Bronchial epithelial cell (primary cell): ENCODE results near the gene CSNK1E. TPM values are rescaled to one million over a fixed set of nuclear protein-coding genes. Genes with fewer than 3 reads are reported as not detected.

Source experiments
- DNase-seq: peaks from one replicate; pipeline ENCODE4 v3.0.0-alpha.2; 2010; ENCODE audit warnings: low read depth
- FAIRE-seq: peaks from 2 replicates; lab custom pipeline; 2011; peaks lifted over from hg19 to GRCh38; lab: Jason Lieb, UNC
- H3K27me3 ChIP-seq: 2 replicates; pipeline ENCODE4 v1.5.1; 2011; ENCODE audit warnings: low read length; ENCODE audit not compliant: control insufficient read depth, insufficient read depth
- H3K36me3 ChIP-seq: 2 replicates; pipeline ENCODE4 v1.5.1; 2011; ENCODE audit warnings: low read length; ENCODE audit not compliant: control insufficient read depth, insufficient read depth
- H3K4me3 ChIP-seq: 2 replicates; pipeline ENCODE4 v1.5.1; 2011; ENCODE audit warnings: mild to moderate bottlenecking, low read depth, low read length, control low read depth
- total RNA-seq: library from RNA; depleted of rRNA; stranded (reverse); fragments of >200 nt; gene quantifications from 2 replicates; pipeline ENCODE4 v1.2.1, GENCODE V29; 2014
- TF ChIP-seq, protein P1 (sequence below): IDR thresholded peaks from 2 replicates; pipeline ENCODE4 v1.5.1; 2011; ENCODE audit warnings: mild to moderate bottlenecking, moderate library complexity, low read length, control low read depth, inconsistent platforms; ENCODE audit not compliant: insufficient read depth, severe bottlenecking

The CSNK1E gene
- total RNA-seq, 1 donor from 2014 or later: 181 TPM

DNA sequence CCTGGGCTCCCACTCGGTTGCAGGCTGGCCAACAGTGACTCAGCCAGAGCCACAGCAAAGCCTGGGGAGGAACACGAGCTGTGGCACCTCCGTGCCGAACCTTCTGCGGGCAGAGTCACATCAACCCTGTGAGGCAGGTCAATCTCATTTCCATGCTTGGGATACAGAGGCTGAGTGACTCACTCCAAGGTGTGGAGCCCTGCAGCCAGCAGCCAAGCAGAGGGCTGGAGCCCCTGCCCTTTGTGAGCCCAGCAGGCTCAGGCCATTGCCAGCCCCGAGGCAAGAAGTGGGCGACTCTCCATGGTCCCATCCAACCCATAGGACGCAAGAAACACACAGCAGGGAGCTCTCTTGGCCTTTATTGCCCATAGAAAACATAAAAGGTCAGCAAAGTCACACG lies 21.4 kb downstream of the CSNK1E start:
- TF ChIP-seq, protein P1, sequence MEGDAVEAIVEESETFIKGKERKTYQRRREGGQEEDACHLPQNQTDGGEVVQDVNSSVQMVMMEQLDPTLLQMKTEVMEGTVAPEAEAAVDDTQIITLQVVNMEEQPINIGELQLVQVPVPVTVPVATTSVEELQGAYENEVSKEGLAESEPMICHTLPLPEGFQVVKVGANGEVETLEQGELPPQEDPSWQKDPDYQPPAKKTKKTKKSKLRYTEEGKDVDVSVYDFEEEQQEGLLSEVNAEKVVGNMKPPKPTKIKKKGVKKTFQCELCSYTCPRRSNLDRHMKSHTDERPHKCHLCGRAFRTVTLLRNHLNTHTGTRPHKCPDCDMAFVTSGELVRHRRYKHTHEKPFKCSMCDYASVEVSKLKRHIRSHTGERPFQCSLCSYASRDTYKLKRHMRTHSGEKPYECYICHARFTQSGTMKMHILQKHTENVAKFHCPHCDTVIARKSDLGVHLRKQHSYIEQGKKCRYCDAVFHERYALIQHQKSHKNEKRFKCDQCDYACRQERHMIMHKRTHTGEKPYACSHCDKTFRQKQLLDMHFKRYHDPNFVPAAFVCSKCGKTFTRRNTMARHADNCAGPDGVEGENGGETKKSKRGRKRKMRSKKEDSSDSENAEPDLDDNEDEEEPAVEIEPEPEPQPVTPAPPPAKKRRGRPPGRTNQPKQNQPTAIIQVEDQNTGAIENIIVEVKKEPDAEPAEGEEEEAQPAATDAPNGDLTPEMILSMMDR: no peak
- H3K4me3 ChIP-seq: no peak overlapping the region
- no peak for FAIRE-seq
- no peaks in the 10 kb centered on the region for H3K27me3 ChIP-seq
- H3K36me3 ChIP-seq: peaks cover 78% of the 10 kb centered on the region
- no peak for DNase-seq

DNA sequence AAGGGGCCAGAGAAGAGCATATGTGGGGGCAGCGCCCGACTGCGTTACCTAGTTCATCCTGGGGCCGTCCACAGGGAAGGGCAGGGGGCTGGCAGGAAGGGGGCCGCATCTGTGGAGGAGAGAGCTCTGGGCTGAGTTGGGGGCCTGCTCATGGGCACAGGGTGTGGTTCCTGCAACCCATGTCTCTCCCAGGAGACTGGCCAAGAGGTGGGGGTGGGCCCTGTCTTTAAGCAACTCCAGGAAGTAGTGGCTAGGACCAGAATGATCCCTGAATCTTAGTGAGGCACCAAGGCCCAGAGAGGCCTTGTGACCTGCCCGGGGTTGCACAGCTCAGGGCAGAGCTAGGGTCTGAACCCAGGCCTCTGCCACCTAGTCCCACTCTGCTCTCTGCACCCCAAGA lies 21.9 kb downstream of the CSNK1E start:
- TF ChIP-seq, protein P1: no peak
- DNase-seq: no peak
- no peaks in the 10 kb centered on the region for H3K27me3 ChIP-seq
- FAIRE-seq: no peak
- no peak overlapping the region for H3K4me3 ChIP-seq
- H3K36me3 ChIP-seq: peaks cover 77% of the 10 kb centered on the region

DNA sequence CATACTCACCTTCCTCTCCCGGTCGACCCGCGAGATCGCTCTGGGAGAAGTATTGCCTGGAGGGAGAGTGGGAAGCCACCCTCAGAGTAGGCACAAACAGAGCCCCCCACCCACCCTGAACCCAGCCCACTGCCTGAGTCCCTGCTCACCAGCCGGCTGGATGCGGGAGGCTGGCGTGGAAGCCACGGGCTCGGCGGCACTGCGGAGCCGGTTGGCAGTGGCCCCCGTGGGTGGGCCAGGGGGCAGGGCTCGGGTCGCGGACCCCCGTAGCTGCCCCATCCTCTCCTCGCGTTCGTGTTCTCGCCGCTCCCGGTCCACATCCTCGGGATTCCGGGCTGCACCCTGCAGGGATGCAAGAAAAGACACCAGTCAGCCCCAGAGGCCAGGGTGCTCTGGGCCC lies 23.0 kb downstream of the CSNK1E start:
- TF ChIP-seq, protein P1: no peak
- FAIRE-seq (no peak), DNase-seq (no peak)
- H3K36me3 ChIP-seq: peaks cover 74% of the 10 kb centered on the region
- no peak overlapping the region for H3K4me3 ChIP-seq
- H3K27me3 ChIP-seq: no peaks in the 10 kb centered on the region

DNA sequence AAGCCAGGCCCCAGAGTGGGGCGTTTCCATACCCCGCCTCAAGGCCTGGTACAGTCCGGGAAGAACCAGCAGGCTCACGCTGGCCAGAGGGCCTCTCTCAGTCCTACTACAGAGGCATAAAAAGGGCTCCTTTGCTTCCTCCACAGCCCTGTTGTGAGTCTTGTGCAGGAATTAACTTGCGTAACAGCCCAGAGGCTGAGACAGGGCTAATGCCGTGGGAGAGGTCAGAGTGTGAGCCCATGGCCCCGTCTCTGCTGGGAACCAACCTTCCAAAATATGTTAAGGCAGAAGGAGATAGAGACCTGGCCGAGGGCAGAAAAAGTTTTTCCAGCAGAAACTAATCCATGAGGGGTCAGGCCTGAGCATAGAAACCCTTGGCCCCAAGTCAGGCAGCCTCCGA lies 24.5 kb downstream of the CSNK1E start:
- Histone ChIP-seq H3K36me3 (peaks cover 64% of the 10 kb centered on the region), H3K27me3 (no peaks in the 10 kb centered on the region), H3K4me3 (no peak overlapping the region)
- TF ChIP-seq, protein P1: no peak
- DNase-seq (no peak), FAIRE-seq (no peak)

DNA sequence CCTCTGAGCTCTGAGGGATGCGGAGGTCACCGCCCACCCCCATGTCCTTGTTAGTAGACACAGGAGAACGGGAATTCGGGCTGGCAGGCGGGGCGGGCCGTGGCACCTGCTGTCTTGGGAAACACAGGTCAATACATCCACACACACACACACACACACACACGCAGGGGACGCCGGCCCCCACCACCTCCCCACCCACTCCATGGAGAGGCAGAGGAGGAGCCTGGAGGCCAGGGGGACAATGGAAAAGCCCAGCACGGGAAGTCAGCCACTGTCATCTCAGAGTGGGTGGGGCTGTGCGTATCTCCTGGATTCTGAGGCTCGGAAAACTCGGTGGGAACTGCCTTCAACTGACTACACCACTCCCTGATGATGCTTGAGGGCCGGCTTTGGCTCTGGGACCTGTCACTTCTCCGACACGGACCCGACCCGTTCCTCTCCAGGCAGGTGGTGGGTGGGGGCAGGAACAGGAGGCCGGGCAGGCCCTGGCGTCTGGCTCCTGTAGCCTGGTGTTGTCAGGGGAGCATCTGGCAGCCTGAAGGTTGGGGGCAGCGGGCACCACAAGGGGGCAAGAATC lies 25.9 kb downstream of the CSNK1E start:
- Histone ChIP-seq H3K36me3 (peaks cover 52% of the 10 kb centered on the region), H3K27me3 (no peaks in the 10 kb centered on the region), H3K4me3 (no peak overlapping the region)
- TF ChIP-seq, protein P1: no peak
- DNase-seq (no peak), FAIRE-seq (no peak)

DNA sequence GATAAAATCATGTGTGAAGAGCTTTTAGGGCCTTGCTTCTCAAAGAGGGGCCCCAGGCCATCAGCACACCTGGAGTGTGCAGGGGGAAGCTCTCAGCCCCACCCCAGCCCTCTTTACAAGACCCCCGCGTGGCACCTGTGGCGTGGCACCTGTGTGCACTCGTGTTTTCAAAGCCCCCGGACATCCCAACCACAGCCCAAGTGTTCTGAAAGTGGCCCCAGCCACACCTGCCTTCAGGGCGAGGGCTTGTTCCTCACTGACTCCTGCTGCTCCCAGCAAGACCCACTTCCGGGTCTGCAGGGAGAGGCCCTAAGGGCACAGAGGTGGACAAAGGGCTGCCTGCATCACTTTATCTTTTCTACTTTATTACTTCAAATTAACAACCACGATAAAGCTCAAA lies 26.9 kb downstream of the CSNK1E start:
- no peak overlapping the region for H3K4me3 ChIP-seq
- H3K27me3 ChIP-seq: no peaks in the 10 kb centered on the region
- H3K36me3 ChIP-seq: peaks cover 44% of the 10 kb centered on the region
- TF ChIP-seq, protein P1: no peak
- FAIRE-seq (no peak), DNase-seq (no peak)
